MM.1S (cell line): ENCODE measurements around the gene KCNS3.

Source experiments
- DNase-seq: peaks from one replicate; pipeline ENCODE4 v3.0.0-alpha.2; 2015
- H2AFZ ChIP-seq: fragments of 300-600 bp; sonication (generic); 2 replicates; pipeline ENCODE4 v1.6.0; 2016; ENCODE audit warnings: antibody characterized with exemption, low read length
- H3F3A ChIP-seq: fragments of 300-600 bp; sonication (generic); 2 replicates; pipeline ENCODE4 v1.6.1; 2016; ENCODE audit warnings: mild to moderate bottlenecking, antibody characterized with exemption, low read length, moderate library complexity, mixed read lengths; ENCODE audit not compliant: insufficient read depth
- H3K27ac ChIP-seq: fragments of 300-600 bp; sonication (generic); 2 replicates; pipeline ENCODE4 v1.5.1; 2016; ENCODE audit warnings: mild to moderate bottlenecking, low read length
- H3K27me3 ChIP-seq: fragments of 300-600 bp; sonication (generic); replicated peaks from 2 replicates; pipeline ENCODE4 v1.6.0; 2016; ENCODE audit warnings: low read length; ENCODE audit not compliant: insufficient read depth
- H3K36me3 ChIP-seq: fragments of 300-600 bp; sonication (generic); replicated peaks from 2 replicates; pipeline ENCODE4 v1.6.1; 2016; ENCODE audit warnings: mild to moderate bottlenecking, low read length, mixed read lengths; ENCODE audit not compliant: insufficient read depth
- H3K4me1 ChIP-seq: fragments of 300-600 bp; sonication (generic); 2 replicates; pipeline ENCODE4 v1.6.1; 2016; ENCODE audit warnings: low read length, mixed read lengths
- H3K4me2 ChIP-seq: fragments of 300-600 bp; sonication (generic); 2 replicates; pipeline ENCODE4 v1.6.0; 2016; ENCODE audit warnings: low read depth, low read length
- H3K4me3 ChIP-seq: fragments of 300-600 bp; sonication (generic); 2 replicates; pipeline ENCODE4 v1.5.1; 2016; ENCODE audit warnings: low read length, mixed read lengths
- H3K79me2 ChIP-seq: fragments of 300-600 bp; sonication (generic); 2 replicates; pipeline ENCODE4 v1.6.1; 2016; ENCODE audit warnings: mixed run types, low read length, mixed read lengths
- H3K9ac ChIP-seq: fragments of 300-600 bp; sonication (generic); 2 replicates; pipeline ENCODE4 v1.6.1; 2016; ENCODE audit warnings: low read length, mixed read lengths
- H3K9me2 ChIP-seq: fragments of 300-600 bp; sonication (generic); replicated peaks from 2 replicates; pipeline ENCODE4 v1.6.1; 2016; ENCODE audit warnings: mild to moderate bottlenecking, low read length, mixed read lengths; ENCODE audit not compliant: insufficient read depth
- H3K9me3 ChIP-seq: fragments of 300-600 bp; sonication (generic); replicated peaks from 2 replicates; pipeline ENCODE4 v1.6.1; 2016; ENCODE audit warnings: mild to moderate bottlenecking, low read length, mixed read lengths; ENCODE audit not compliant: insufficient read depth
- H4K20me1 ChIP-seq: fragments of 300-600 bp; sonication (generic); 2 replicates; pipeline ENCODE4 v1.6.1; 2016; ENCODE audit warnings: mild to moderate bottlenecking, low read length, moderate library complexity, mixed read lengths; ENCODE audit not compliant: insufficient read depth
- EZH2 ChIP-seq: fragments of 300-600 bp; sonication (generic); optimal IDR thresholded peaks from 2 replicates; pipeline ENCODE3; 2017; ENCODE audit warnings: low read depth, mild to moderate bottlenecking, antibody characterized with exemption, low read length, mixed read lengths
- EZH2phosphoT487 ChIP-seq: fragments of 300-600 bp; sonication (generic); IDR thresholded peaks from 2 replicates; pipeline ENCODE4 v1.6.1; 2018; ENCODE audit warnings: antibody characterized with exemption, low read length
- TF ChIP-seq, protein P1 (sequence below): fragments of 300-600 bp; sonication (generic); IDR thresholded peaks from 2 replicates; pipeline ENCODE4 v1.5.1; 2016; ENCODE audit warnings: antibody characterized with exemption, low read length, mixed read lengths

KCNS3 gene

GRCh38 chr2:17947113-17947512 is 68.6 kb downstream of the KCNS3 start:
- Histone ChIP-seq H3K27ac (no peak overlapping the region), H3K36me3 (no peaks in the 10 kb centered on the region), H3K27me3 (no peaks in the 10 kb centered on the region), H3F3A (no peaks in the 10 kb centered on the region), H3K9me2 (no peaks in the 10 kb centered on the region), H4K20me1 (no peaks in the 10 kb centered on the region), H3K4me2 (no peak overlapping the region), H3K4me3 (no peak overlapping the region), H3K79me2 (no peaks in the 10 kb centered on the region), H3K9ac (no peak overlapping the region), H3K9me3 (no peaks in the 10 kb centered on the region), H3K4me1 (no peaks in the 10 kb centered on the region), H2AFZ (no peak overlapping the region)
- TF ChIP-seq EZH2phosphoT487 (no peak), EZH2 (no peak)
- TF ChIP-seq, protein P1, sequence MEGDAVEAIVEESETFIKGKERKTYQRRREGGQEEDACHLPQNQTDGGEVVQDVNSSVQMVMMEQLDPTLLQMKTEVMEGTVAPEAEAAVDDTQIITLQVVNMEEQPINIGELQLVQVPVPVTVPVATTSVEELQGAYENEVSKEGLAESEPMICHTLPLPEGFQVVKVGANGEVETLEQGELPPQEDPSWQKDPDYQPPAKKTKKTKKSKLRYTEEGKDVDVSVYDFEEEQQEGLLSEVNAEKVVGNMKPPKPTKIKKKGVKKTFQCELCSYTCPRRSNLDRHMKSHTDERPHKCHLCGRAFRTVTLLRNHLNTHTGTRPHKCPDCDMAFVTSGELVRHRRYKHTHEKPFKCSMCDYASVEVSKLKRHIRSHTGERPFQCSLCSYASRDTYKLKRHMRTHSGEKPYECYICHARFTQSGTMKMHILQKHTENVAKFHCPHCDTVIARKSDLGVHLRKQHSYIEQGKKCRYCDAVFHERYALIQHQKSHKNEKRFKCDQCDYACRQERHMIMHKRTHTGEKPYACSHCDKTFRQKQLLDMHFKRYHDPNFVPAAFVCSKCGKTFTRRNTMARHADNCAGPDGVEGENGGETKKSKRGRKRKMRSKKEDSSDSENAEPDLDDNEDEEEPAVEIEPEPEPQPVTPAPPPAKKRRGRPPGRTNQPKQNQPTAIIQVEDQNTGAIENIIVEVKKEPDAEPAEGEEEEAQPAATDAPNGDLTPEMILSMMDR = no peak
- DNase-seq = no peak

DNA sequence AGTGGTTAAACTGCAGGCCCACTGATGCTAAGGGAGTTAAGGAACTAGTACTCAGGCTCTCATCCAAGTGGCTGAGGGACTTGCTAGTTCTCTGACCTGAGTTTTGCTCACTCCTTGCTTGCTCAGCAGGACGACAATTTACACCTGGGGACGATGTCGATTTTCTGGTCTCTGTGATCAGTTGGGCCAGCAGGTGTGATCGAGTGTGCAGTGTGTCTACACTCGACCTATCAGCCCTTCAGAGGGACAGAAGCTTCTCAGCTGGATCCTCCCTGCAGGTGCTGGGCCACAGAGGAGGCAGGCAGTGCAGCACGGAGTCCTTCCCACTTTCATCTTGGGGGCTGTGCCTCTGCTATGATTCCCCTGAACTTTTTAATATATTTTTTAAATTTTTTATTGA is 71.5 kb downstream of the KCNS3 start:
- H3K9me2 ChIP-seq = no peaks in the 10 kb centered on the region
- DNase-seq = no peak
- H4K20me1 ChIP-seq = no peaks in the 10 kb centered on the region
- no peaks in the 10 kb centered on the region for H3K79me2 ChIP-seq
- no peak overlapping the region for H3K27ac ChIP-seq
- H3K9ac ChIP-seq = no peak overlapping the region
- H3K36me3 ChIP-seq = no peaks in the 10 kb centered on the region
- H3K9me3 ChIP-seq = no peaks in the 10 kb centered on the region
- H3F3A ChIP-seq = no peaks in the 10 kb centered on the region
- TF ChIP-seq EZH2phosphoT487 = no peak
- TF ChIP-seq, protein P1 = no peak
- no peak for TF ChIP-seq EZH2
- H3K4me3 ChIP-seq = no peak overlapping the region
- H2AFZ ChIP-seq = no peak overlapping the region
- H3K27me3 ChIP-seq = no peaks in the 10 kb centered on the region
- H3K4me2 ChIP-seq = no peak overlapping the region
- H3K4me1 ChIP-seq = no peaks in the 10 kb centered on the region

DNA sequence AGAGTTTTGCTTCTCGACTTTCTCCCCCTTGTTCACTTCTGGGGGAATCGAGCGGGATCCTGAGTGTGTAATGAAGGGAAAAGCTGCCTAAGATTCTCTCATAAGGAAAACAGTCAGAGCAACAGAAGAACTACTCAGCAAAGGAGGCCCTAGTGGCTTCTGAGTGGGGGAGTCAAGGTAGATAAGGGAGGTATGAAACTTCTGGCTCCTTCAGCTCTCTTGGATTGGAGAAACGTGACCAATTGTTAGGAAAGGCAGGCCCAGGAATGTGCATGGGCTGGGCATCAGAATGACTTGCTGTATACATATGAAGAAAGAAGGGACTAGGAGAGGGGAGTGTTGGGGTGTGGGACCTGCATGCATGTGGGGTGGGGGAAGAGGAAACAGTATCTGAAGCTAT is 73.1 kb downstream of the KCNS3 start:
- no peaks in the 10 kb centered on the region for H3K9me2 ChIP-seq
- no peaks in the 10 kb centered on the region for H3K79me2 ChIP-seq
- H3K4me3 ChIP-seq = no peak overlapping the region
- H3K36me3 ChIP-seq = no peaks in the 10 kb centered on the region
- H3K4me2 ChIP-seq = no peak overlapping the region
- H3K27ac ChIP-seq = no peak overlapping the region
- H4K20me1 ChIP-seq = no peaks in the 10 kb centered on the region
- no peaks in the 10 kb centered on the region for H3K4me1 ChIP-seq
- no peak overlapping the region for H2AFZ ChIP-seq
- H3K9me3 ChIP-seq = no peaks in the 10 kb centered on the region
- H3K27me3 ChIP-seq = no peaks in the 10 kb centered on the region
- no peak overlapping the region for H3K9ac ChIP-seq
- no peaks in the 10 kb centered on the region for H3F3A ChIP-seq
- no peak for DNase-seq
- TF ChIP-seq EZH2phosphoT487 (no peak), EZH2 (no peak)

DNA sequence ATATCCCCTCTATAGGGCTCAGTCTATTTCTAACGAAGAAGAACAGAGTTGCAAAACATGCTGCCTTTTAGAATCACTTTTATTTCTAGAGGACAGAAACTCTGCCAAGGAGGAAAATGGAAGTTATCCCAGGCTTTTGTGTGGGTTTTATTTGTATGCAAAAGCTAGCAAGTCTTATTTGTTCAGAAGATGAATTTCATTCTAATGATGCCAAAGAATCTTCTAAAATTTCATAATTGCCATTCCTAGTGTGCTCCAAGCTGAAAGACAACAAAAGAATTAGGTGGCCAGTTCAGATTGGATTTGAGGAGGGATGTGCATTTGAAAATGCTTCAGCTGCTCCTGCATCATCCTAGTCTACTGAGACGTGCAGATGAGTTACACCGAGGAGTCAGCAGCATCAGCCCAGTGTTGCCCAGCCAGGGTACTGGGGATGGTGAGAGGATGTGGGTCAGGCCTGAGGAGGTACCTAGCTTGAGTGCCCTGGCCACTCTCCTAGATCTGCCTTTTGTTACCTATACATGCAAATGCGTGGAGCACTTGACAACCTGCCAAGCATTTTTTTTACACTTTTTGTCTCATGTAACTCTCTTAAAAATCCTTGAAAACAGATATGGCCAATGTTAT is 80.1 kb downstream of the KCNS3 start:
- Histone ChIP-seq H3K9me2 (no peaks in the 10 kb centered on the region), H3K79me2 (no peaks in the 10 kb centered on the region), H4K20me1 (no peaks in the 10 kb centered on the region), H3K4me2 (no peak overlapping the region), H3K9me3 (no peaks in the 10 kb centered on the region), H3K27ac (no peak overlapping the region), H3K4me3 (no peak overlapping the region), H3K36me3 (no peaks in the 10 kb centered on the region), H2AFZ (no peak overlapping the region), H3K9ac (no peak overlapping the region), H3F3A (no peaks in the 10 kb centered on the region), H3K27me3 (no peaks in the 10 kb centered on the region), H3K4me1 (no peaks in the 10 kb centered on the region)
- TF ChIP-seq, protein P1 = no peak
- TF ChIP-seq EZH2 (no peak), EZH2phosphoT487 (no peak)
- no peak for DNase-seq
